Stimulated activated CD8-positive, alpha-beta memory T cell treated with anti-CD3 and anti-CD28 coated beads, Interleukin-7, amount 100 ng/mL, for 4 hours (primary cell): ENCODE data around the gene PTPRN2.
A peak's percentile ranks its signal among the peaks of the same experiment; 100 is the strongest.
"Not testable (repeated sequence)": the region's sequence is repeated elsewhere in the genome, so short reads cannot be mapped to it uniquely, and the experiment has no call there.

Experiments
- DNase-seq, 2 donors: peaks; one replicate each; pipeline ENCODE4 v3.0.0-alpha.2; 2020; ENCODE audit warnings: low read depth in 2 of 2

The PTPRN2 gene

DNA sequence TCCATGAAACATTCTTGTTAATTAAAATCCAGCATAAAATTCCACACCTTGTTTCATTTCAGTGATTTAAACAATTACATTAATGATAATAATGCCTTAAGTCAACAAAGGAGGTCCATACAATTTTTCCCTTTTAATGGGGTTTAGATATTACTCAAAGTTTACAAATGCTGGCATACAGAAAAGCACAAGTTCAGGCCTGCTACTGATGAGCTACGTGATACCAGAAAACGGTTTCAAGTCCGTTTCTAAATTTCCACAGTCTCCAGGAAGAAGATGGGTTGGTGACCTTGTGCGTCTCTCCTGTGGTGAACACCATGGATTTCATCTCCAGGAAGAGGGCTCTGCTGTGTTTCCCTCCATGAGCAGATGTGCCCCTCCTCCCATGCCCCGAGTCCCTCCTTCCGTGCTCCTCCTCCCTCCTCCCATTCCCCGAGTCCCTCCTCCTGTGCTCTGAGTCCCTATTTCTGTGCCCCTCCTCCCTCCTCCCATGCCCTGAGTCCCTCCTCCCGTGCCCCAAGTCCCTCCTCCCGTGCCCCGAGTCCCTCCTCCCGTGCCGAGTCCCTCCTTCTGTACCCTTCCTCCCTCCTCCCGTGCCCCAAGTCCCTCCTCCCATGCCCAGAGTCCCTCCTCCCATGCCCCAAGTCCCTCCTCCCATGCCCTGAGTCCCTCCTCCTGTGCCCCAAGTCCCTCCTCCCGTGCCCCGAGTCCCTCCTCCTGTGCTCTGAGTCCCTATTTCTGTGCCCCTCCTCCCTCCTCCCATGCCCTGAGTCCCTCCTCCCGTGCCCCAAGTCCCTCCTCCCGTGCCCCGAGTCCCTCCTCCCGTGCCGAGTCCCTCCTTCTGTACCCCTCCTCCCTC, 201.9 kb downstream of the PTPRN2 start:
- not testable (repeated sequence) for DNase-seq

DNA sequence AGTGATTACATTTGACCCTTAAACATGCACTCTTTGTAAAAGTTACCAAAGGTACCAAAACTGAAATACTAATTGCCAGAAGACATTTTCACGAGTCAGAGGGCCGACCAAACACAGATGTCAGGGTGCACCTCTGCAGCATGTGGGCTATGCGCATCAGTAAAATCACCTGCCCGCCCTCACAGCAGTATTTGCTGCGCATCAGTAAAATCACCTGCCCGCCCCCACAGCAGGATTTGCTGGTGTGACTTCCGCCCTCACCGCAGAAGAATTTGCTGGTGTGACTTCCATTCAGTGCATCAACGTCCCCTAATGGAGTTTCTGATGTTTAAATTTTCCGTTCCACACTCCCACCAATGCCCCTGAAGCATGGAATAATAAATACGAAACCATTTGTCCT, 202.9 kb downstream of the PTPRN2 start:
- no peak for DNase-seq

- no peak for DNase-seq
These were observed 204.0 kb downstream of the PTPRN2 start for GRCh38 chr7:158383665-158384064.

DNA sequence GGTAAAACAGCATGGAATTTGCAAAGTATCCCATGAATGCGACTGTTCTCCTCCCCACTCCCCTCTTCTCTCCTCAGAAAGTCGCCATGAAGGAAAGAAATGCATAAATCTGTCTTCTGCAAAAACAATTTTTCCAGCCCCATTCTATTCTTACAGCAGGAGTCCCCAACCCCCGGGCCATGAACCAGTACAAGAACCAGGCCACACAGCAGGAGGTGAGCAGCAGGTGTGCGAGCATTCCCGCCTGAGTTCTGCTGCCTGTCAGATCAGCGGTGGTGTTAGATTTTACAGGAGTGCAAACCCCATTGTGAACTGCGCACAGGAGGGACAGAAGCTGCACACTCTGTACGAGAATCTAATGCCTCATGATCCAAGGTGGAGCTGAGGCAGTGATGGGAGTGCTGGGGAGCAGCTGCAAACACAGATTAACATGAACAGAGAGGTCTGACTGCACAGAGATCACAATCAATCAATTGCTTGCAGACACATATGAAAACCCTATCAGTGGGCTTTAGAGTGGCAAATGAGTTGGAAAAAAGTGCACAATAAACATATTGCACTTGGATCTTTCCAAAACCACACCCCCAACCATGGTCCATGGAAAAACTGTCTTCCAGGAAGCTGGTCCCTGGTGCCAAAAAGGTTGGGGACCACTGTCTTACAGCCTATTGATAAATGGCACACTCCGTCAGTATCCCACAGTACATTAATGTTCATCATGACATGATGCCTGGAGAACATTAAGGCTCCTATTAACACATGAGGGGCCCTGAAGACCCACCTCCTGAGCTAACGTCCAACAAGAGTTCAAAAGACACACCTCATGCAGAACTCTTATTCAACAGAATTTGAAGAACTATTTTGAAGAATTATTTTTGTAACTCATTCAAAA, 205.0 kb downstream of the PTPRN2 start:
- DNase-seq = no peak

- DNase-seq = no peak
These were observed 205.7 kb downstream of the PTPRN2 start for GRCh38 chr7:158381956-158382355.

- DNase-seq = no peak
These were observed 208.6 kb downstream of the PTPRN2 start for GRCh38 chr7:158378978-158379377.

DNA sequence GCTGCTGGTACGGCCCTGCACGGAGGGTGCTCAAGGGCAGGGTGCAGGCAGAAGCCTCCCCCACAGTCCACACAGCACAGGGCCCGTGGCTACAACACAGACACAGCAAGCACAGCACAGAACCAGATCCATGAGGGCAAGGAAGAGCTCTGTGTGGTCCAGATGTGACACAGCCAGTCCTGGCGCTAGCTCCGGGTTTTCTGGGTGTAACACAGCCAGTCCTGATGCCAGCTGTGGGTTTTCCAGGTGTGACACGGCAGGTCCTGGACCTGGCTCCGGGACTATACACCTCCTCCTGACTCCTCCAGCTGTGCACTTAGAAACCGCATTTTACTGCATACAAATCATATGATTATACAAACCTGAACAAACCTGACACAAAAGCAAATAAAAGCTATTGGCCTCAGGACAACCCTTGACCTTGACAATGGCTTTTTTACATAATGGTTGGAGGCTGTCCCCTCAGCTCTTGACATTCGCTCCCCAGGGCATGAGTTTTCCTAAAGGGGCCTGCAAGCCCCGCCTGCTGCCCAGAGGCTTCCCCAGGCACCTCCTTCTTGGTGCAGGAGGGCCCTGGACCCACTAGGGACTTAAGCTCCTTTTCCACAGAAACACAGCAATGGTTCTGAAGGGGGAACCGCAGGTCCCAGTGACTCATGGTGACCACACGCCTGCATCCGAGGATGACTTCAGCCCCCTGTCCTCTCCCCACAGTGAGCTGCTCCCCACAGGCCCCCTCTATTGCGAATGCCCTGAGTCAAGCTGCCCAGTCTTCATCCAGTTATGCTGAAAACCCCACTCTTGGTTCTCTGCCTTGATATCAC, 209.6 kb downstream of the PTPRN2 start:
- no peak for DNase-seq

- DNase-seq = not testable (repeated sequence)
These were observed 210.8 kb downstream of the PTPRN2 start for GRCh38 chr7:158376839-158377186.

- peak in 1 of 2 donors; percentile 13 for DNase-seq
These were observed 211.3 kb downstream of the PTPRN2 start for GRCh38 chr7:158376146-158376838.

- DNase-seq = no peak
These were observed 212.6 kb downstream of the PTPRN2 start for GRCh38 chr7:158375034-158375433.

DNA sequence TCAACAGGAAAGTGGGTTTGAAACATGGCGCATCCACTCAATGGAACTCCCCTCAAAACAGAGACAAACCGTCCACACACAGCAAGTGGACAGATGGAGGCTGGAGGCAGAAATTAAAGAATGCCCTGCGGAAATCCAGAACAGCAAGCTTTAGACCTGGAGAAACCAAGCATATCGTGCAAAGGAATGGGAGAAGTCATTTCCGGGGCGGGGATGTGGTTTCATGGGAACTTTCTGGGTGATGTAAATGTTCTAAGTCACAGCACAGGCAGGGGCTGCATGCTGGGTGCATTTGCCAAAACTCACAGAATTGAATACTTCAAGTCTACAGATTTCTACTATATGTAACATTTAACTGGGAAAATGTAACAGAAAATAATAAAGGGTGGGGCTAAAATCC, 213.0 kb downstream of the PTPRN2 start:
- DNase-seq = no peak

DNA sequence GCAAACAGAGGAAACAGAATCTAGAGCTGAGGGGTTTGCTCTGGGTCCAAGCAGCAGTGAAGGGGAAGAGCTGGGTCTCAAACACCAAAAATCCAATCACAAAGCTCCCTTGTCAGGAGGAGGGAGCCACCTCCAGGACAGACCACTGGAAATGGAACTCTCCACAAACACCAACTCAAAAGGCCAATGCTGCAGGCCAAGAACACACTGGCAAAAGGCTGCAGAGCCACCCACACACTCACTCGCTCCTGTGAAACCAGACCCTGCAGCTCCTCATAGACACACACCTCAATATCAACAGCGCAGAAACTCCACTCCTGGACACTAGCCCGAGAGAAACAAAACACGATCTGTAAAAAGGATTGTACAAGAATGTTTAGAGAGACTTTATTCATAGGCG, 213.5 kb downstream of the PTPRN2 start:
- no peak for DNase-seq

GRCh38 chr7:158373476-158374133, 214.0 kb downstream of the PTPRN2 start:
- DNase-seq = no peak

- no peak for DNase-seq
These were observed 215.0 kb downstream of the PTPRN2 start for GRCh38 chr7:158372400-158373342.

GRCh38 chr7:158371856-158372255, 215.8 kb downstream of the PTPRN2 start:
- no peak for DNase-seq

GRCh38 chr7:158369866-158370265, 217.8 kb downstream of the PTPRN2 start:
- no peak for DNase-seq

- DNase-seq = no peak
These were observed 218.3 kb downstream of the PTPRN2 start for GRCh38 chr7:158369290-158369689.

DNA sequence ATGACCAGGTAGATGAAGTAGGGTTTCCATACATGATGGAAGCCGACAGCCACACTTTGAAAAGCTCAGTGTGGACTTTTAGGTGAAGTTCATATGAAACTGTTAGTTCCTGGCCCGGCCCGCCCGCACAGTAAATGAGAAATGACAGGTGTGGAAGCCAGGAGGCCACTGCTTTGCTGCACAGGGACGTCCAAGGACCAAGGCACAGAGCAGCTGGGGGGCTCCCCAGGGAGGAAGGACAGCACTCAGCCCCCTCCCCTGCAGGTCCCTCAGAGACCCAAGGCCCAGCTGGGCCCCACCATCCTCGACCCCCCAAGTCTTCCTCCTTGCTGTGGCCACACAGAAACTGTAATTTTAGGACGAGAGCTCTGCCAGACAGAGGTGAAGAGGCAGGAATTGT, 219.2 kb downstream of the PTPRN2 start:
- DNase-seq = no peak

- no peak for DNase-seq
These were observed 220.0 kb downstream of the PTPRN2 start for GRCh38 chr7:158367634-158367982.
